NT2/D1 (cell line): ENCODE results near the gene LSM3.

Experiments
- YY1 ChIP-seq: IDR thresholded peaks from 2 replicates; pipeline ENCODE4 v1.6.1; 2011; ENCODE audit not compliant: insufficient read length, insufficient read depth
- ZNF274 ChIP-seq: IDR thresholded peaks from 2 replicates; pipeline ENCODE4 v1.6.1; 2011; ENCODE audit warnings: mild to moderate bottlenecking, low read depth, low read length

GRCh38 chr3:14159426-14159825 lies 19.2 kb upstream of the LSM3 start:
- TF ChIP-seq YY1 (no peak), ZNF274 (no peak)
